Activated CD4-positive, CD25-positive, alpha-beta regulatory T cell treated with anti-CD3 and anti-CD28 coated beads, Interleukin-2, amount 50 U/mL, for 16 hours (primary cell): ENCODE results near the gene NYAP2.

Experiments
- DNase-seq: peaks from one replicate; pipeline ENCODE4 v3.0.0-alpha.2; 2020; ENCODE audit warnings: low read depth, low spot score

The NYAP2 gene

GRCh38 chr2:225399504-225399903 is at the start of gene NYAP2:
TSS of gene NYAP2 (plus strand) at chr2:225399710. CDS start at chr2:225408881, 9,171 bp downstream.
- DNase-seq = no peak

DNA sequence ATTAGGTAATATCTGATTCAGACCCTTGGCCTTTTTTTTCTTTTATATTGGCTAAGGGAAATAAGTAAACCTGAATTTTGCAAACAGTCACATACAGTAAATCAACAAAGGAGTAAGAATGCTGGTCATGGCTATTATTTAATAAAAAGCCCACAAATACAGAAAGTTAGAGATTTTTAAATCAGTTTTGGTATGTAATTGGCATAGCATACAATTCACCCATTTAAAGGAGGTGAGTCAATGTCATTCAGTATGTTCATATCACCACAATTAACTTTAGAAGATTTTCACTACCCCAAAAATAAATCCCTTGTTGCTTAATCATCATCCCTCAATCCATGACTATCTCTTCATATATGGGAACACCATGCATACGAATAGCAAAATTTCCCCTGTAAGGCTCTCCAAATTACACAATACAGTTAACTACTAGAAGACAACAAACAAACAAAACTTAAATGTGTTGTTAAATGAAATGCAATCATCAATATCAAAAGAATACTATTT is 45.9 kb upstream of the NYAP2 start:
- DNase-seq = no peak

- DNase-seq = no peak
Observed at GRCh38 chr2:225354281-225354774, 45.2 kb upstream of the NYAP2 start.

DNA sequence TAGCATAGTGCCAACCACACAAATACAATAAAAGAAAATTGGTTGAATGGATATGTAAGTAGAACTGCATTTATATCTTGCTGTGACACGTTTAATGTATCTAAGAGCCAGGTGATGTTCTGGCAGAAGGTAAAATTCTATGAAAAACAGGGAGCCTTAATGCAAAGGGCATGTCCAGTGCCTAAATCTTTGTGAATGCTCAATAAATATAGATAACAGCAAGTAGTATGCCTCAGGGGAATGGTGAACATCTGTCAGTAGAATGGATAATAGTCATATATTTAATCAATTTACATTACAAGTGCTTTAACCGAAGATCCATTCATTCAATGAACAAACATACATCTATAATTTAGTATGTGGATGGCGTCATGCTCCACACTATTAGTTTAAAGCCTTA is 43.7 kb upstream of the NYAP2 start:
- DNase-seq = no peak

DNA sequence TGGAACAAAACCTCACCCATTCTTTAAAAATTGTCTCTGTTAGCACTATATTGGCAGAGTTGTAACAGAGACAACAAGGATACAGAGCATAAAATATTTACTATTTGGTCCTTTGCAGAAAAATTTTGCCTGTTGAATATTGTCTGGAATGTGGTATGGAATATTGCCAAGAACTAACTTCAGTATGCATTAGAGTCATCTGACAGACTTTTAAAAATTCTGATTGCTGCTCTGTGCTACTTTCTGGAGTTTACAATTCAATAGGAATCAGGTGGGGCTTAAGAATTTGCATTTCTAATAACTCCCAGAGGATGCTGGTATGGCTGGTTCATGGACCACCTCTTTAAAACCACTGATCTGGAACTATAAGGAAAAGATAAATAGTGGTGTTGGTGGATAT is 32.8 kb upstream of the NYAP2 start:
- no peak for DNase-seq

- no peak for DNase-seq
Observed at GRCh38 chr2:225367482-225367881, 32.0 kb upstream of the NYAP2 start.

GRCh38 chr2:225378984-225379383 is 20.5 kb upstream of the NYAP2 start:
- DNase-seq = no peak

DNA sequence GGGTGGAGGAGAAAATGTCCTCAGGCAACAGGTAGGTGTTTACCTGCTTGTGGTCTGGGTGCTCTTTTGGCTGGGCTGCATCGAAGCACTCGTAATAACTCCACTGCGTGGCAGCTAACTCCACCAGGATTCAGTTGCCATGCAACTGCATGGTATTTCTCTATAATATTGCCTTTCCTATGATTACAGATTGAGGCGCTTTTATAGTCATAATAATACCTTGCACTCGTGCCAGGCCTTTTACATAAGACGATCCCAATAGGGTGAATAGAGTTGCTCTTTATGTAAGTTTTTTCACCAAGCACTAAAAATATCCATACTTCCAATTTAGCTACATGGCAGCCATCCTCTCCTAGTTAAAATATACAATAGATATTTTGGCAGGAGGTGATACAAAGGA is 19.7 kb upstream of the NYAP2 start:
- no peak for DNase-seq

DNA sequence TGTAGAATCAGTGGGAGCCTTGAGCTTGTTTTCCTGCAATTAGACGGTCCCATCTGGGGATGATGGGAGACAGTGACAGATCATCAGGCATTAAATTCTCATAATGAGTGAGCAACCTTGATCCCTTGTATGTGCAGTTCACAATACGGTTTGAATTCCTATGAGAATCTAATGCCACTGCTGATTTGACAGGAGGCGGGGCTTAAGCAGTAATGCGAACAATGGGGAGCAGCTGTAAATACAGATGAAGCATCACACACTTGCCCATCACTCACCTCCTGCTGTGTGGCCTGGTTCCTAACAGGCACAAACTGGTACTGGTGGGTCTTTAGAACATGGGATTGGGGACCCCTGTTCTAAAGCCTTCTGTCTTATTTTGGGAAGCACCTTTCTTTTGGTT is 17.9 kb upstream of the NYAP2 start:
- DNase-seq = no peak

DNA sequence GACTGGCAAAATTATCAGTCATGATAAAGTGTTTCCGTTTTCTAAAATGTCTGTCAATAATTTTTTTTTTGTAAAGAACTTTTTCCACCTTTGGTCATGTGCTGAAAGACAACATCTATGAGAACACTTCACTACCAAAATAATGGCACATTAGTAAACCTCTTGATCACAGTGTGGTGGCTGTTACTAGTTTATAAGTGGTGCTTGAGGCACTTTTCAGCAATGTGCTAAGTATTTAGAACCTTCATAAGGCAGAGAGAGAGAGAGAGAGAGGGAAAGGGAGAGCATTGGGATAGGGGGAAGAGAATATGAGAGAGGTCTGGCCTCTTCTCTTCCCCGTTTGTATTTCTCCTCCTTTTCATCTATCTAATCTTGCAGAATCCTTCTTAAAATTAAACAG is 1.1 kb upstream of the NYAP2 start:
- DNase-seq = no peak

- no peak for DNase-seq
Observed at GRCh38 chr2:225400060-225400511, 576 bp downstream of the NYAP2 start.

DNA sequence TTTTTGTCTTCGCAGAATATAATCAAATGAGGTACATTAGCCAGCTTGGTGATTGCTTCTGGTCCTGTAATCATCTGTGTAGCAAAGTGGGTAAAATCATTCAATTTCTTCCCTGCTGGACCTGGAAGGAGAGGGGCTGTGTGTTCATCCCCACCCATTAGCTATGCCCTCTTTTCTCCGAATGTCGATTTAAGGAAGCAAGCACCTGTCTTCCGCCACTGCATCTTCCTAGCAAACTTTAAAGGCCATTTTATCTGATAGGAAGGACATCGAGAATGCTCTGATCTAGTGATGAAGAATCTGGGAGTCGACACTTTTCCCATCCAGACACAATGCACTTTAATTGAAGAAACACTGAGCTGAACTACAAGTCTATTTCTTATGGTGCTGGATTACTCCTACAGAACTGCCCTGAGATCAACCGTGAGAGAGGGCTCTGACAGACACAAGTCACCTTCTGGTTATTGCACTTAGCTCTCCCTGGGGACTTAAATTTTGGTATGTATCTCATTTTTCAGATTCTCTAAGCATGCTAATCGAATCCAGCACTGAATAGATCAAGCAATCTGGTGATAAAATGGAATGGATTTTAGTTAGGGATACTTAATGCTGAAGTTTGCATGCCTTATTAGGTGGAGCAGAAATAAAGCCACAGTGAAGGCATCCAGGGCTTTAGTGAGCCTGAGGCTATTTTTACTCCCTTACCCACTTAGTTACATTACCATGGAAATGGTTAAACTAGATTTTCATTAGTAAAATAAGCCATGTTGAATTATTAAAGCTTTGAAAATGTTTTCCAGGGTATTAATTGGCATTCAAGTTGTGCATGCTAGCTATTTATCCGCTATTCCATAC is 1.3 kb downstream of the NYAP2 start:
- no peak for DNase-seq

DNA sequence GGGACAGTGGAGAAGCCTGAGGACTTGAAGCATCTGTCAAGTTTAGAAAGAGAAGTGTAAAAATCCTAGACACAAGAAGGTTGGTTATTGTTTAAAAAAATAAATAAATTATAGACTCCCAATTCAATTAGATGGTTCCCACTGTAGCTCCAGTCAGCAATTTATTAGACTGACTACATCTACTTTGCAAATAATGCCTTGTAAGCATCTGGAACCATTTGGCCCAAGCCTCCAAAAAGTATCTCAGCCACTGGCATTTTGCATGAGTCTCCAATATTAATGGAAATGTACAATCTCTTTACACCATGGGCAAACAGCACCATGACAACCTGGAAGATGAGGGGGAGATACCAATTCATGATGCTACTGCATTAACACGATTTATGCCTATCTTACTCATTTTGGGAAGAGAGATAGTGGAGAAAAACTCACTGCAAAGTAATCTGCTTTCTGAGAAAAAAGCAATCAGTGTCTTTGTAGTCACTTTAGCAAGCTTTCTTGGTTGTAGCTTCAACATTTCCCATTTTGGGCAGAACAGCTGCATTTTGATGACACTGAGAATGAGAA is 2.8 kb downstream of the NYAP2 start:
- no peak for DNase-seq

DNA sequence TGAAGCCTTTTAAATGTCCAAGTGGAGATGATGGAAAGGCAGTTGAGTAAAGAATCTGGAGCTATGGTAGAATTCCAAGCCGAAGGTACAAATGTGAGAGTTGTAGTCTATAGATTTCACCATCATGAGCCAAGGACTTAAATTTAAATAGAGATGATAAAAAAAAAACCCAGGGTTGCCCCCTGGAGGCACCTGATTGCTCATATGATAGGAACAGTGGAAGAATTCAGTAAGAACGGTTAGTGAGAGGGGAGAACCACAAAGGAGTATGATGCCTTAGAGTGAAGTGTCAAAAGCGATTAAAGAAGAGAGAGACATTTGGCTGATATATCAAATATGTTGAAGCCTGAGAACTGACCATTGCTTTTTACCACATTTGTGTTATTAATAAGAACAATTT is 11.9 kb downstream of the NYAP2 start:
- DNase-seq = no peak

GRCh38 chr2:225413786-225414185 is 14.3 kb downstream of the NYAP2 start:
- no peak for DNase-seq

- DNase-seq = no peak
Observed at GRCh38 chr2:225414902-225415301, 15.4 kb downstream of the NYAP2 start.

DNA sequence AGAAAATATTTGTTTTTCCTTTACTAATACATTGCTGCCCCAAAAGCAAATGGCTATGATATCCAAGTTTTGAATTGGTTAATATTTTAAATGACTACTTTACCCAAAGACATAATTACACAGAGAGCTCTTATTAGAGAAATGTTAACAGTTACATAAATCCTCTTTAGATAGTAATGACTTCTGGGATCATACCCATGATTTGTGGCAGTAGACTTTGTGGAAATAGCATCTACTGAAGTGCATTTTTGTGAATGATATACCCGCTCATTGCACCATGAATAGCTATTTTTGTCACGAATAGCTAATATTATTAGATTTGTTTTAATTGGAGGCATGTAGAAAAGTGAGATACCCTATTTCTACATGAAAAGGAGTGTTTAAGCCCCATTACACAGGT is 15.8 kb downstream of the NYAP2 start:
- no peak for DNase-seq

DNA sequence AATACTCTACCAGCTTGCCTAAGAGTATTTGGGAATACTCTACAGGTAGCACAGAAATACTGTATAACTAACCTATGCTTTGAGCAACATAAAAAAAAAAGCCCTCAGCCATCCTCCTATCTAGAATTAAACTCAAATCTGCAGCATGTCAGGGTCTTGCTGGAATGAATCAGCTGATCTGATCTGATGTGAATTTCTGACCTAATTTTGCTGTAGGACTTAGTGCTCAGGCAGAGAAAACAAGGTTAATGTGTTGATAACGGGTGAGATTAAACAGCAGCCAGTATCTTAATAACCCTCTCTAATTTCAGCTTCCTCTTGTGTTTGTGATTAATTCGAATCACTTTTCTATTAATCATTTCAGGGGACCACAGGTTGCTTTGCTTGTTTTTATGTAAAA is 16.3 kb downstream of the NYAP2 start:
- DNase-seq = no peak

- no peak for DNase-seq
Observed at GRCh38 chr2:225416616-225417367, 17.3 kb downstream of the NYAP2 start.

GRCh38 chr2:225419033-225419432 is 19.5 kb downstream of the NYAP2 start:
- no peak for DNase-seq

DNA sequence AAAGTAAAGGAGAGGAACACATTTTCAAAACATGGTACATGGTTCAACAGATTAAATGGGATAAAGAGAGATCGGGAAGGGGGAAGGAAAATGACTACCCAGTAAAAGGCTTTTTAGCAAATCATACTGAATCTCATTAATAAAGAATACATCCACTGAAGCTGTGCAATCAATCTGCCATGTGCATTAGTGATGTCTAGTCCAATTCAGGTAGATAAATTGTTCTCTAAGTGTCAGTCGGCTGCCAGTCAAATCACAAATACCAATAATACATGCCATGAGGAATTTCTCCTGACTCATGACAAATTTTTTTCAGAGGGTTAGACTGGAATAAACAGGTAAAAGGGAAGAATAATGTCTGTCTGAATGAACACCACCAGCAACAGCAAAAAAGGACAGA is 22.6 kb downstream of the NYAP2 start:
- no peak for DNase-seq

- DNase-seq = no peak
Observed at GRCh38 chr2:225425284-225425683, 25.8 kb downstream of the NYAP2 start.
